ENCODE measurements around the gene CDC42EP2.

The CDC42EP2 gene

GRCh38 chr11:65279741-65280440, 34.8 kb upstream of the CDC42EP2 start:
- DNase-seq (ENCODE audit: low read depth, low spot score), result no peak
- no peak overlapping the region for H3K27ac ChIP-seq
- H3K9me3 ChIP-seq (ENCODE audit: low read depth, low read length), result no peaks in the 10 kb centered on the region
- H3K4me3 ChIP-seq, result no peak overlapping the region
- H3K9ac ChIP-seq (ENCODE audit: insufficient read length), result no peak overlapping the region
- no peak for TF ChIP-seq POLR2AphosphoS5 (IDR thresholded peaks at IDR 0.05; ENCODE audit: borderline replicate concordance, low read depth, low read length)
- H3K36me3 ChIP-seq (ENCODE audit: insufficient read depth, low read length), result peaks cover 79% of the 10 kb centered on the region

GRCh38 chr11:65280646-65281045, 34.0 kb upstream of the CDC42EP2 start:
- Histone ChIP-seq H3K27ac (no peak overlapping the region), H3K9me3 (ENCODE audit: low read depth, low read length) (no peaks in the 10 kb centered on the region), H3K9ac (ENCODE audit: insufficient read length) (no peak overlapping the region), H3K36me3 (ENCODE audit: insufficient read depth, low read length) (peaks cover 81% of the 10 kb centered on the region), H3K4me3 (no peak overlapping the region)
- no peak for TF ChIP-seq FOXP2 (optimal IDR thresholded peaks at IDR 0.05; ENCODE audit: control extremely low read depth, extremely low read length, insufficient read depth)
- TF ChIP-seq EZH2 (IDR thresholded peaks at IDR 0.05), result no peak
- TF ChIP-seq POLR2AphosphoS5 (IDR thresholded peaks at IDR 0.05; ENCODE audit: borderline replicate concordance, low read depth, low read length), result no peak
- no peak for DNase-seq (ENCODE audit: low read depth, low spot score)

- Histone ChIP-seq H3K9me3 (ENCODE audit: low read depth, low read length) (no peaks in the 10 kb centered on the region), H3K27ac (no peak overlapping the region), H3K36me3 (ENCODE audit: insufficient read depth, low read length) (peaks cover 72% of the 10 kb centered on the region), H3K4me3 (no peak overlapping the region), H3K9ac (ENCODE audit: insufficient read length) (no peak overlapping the region)
- no peak for DNase-seq (ENCODE audit: low read depth, low spot score)
- TF ChIP-seq EZH2 (IDR thresholded peaks at IDR 0.05), result no peak
Observed at GRCh38 chr11:65286686-65287085, 28.0 kb upstream of the CDC42EP2 start.

GRCh38 chr11:65287601-65288000, 27.1 kb upstream of the CDC42EP2 start:
- H3K9me3 ChIP-seq (ENCODE audit: low read depth, low read length), result no peaks in the 10 kb centered on the region
- TF ChIP-seq EZH2 (IDR thresholded peaks at IDR 0.05) (no peak), FOXP2 (optimal IDR thresholded peaks at IDR 0.05; ENCODE audit: control extremely low read depth, extremely low read length, insufficient read depth) (no peak)
- no peak overlapping the region for H3K4me3 ChIP-seq
- DNase-seq (ENCODE audit: low read depth, low spot score), result no peak
- H3K9ac ChIP-seq (ENCODE audit: insufficient read length), result no peak overlapping the region
- no peak overlapping the region for H3K27ac ChIP-seq
- peaks cover 67% of the 10 kb centered on the region for H3K36me3 ChIP-seq (ENCODE audit: insufficient read depth, low read length)

GRCh38 chr11:65288706-65289536, 25.7 kb upstream of the CDC42EP2 start:
- Histone ChIP-seq H3K27ac (peak overlapping the region; percentile 46), H3K9ac (ENCODE audit: insufficient read length) (no peak overlapping the region), H3K9me3 (ENCODE audit: low read depth, low read length) (no peaks in the 10 kb centered on the region), H3K36me3 (ENCODE audit: insufficient read depth, low read length) (peaks cover 70% of the 10 kb centered on the region), H3K4me3 (no peak overlapping the region)
- TF ChIP-seq FOXP2 (optimal IDR thresholded peaks at IDR 0.05; ENCODE audit: control extremely low read depth, extremely low read length, insufficient read depth) (no peak), EZH2 (IDR thresholded peaks at IDR 0.05) (no peak), POLR2AphosphoS5 (IDR thresholded peaks at IDR 0.05; ENCODE audit: borderline replicate concordance, low read depth, low read length) (no peak)
- DNase-seq (ENCODE audit: low read depth, low spot score), result no peak

- H3K9me3 ChIP-seq (ENCODE audit: low read depth, low read length), result no peaks in the 10 kb centered on the region
- peak overlapping the region; percentile 32 for H3K9ac ChIP-seq (ENCODE audit: insufficient read length)
- H3K27ac ChIP-seq, result peak overlapping the region; percentile 83
- no peak for DNase-seq (ENCODE audit: low read depth, low spot score)
- peaks cover 80% of the 10 kb centered on the region for H3K36me3 ChIP-seq (ENCODE audit: insufficient read depth, low read length)
- no peak overlapping the region for H3K4me3 ChIP-seq
- TF ChIP-seq EZH2 (IDR thresholded peaks at IDR 0.05) (no peak), POLR2AphosphoS5 (IDR thresholded peaks at IDR 0.05; ENCODE audit: borderline replicate concordance, low read depth, low read length) (no peak), FOXP2 (optimal IDR thresholded peaks at IDR 0.05; ENCODE audit: control extremely low read depth, extremely low read length, insufficient read depth) (no peak)
Observed at GRCh38 chr11:65290448-65291165, 24.1 kb upstream of the CDC42EP2 start.

- TF ChIP-seq FOXP2 (optimal IDR thresholded peaks at IDR 0.05; ENCODE audit: control extremely low read depth, extremely low read length, insufficient read depth) (no peak), POLR2AphosphoS5 (IDR thresholded peaks at IDR 0.05; ENCODE audit: borderline replicate concordance, low read depth, low read length) (no peak), EZH2 (IDR thresholded peaks at IDR 0.05) (no peak)
- Histone ChIP-seq H3K9ac (ENCODE audit: insufficient read length) (peak overlapping the region; percentile 9), H3K36me3 (ENCODE audit: insufficient read depth, low read length) (peaks cover 85% of the 10 kb centered on the region), H3K9me3 (ENCODE audit: low read depth, low read length) (no peaks in the 10 kb centered on the region), H3K27ac (peak overlapping the region; percentile 83; the same call in 1 of the 2 replicates), H3K4me3 (no peak overlapping the region)
- DNase-seq (ENCODE audit: low read depth, low spot score), result no peak
Observed at GRCh38 chr11:65291613-65292012, 23.1 kb upstream of the CDC42EP2 start.

GRCh38 chr11:65292890-65293289, 21.8 kb upstream of the CDC42EP2 start:
- no peak overlapping the region for H3K4me3 ChIP-seq
- DNase-seq (ENCODE audit: low read depth, low spot score), result no peak
- no peak overlapping the region for H3K9ac ChIP-seq (ENCODE audit: insufficient read length)
- H3K27ac ChIP-seq, result no peak overlapping the region
- peaks cover 79% of the 10 kb centered on the region for H3K36me3 ChIP-seq (ENCODE audit: insufficient read depth, low read length)
- H3K9me3 ChIP-seq (ENCODE audit: low read depth, low read length), result no peaks in the 10 kb centered on the region
- no peak for TF ChIP-seq FOXP2 (optimal IDR thresholded peaks at IDR 0.05; ENCODE audit: control extremely low read depth, extremely low read length, insufficient read depth)
- no peak for TF ChIP-seq POLR2AphosphoS5 (IDR thresholded peaks at IDR 0.05; ENCODE audit: borderline replicate concordance, low read depth, low read length)
- TF ChIP-seq EZH2 (IDR thresholded peaks at IDR 0.05), result no peak

Data from SK-N-MC (cell line).